ENCODE measurements around the gene CDKN1A.

GRCh38 chr6:36633915-36634314 is 44.6 kb upstream of the CDKN1A start:
- TF ChIP-seq GATA2 (IDR thresholded peaks at IDR 0.05; ENCODE audit: low read depth, low read length) = no peak
- TF ChIP-seq GATA3 (IDR thresholded peaks at IDR 0.05; ENCODE audit: low read depth, low read length) = no peak
